Testis (tissue), 2 donors: Measurements from ENCODE around the gene RAD50.

Experiments used
- CTCF ChIP-seq, 3 experiments: fragments of 450-650 bp in 2 of 3; fragments of 200-600 bp in 1 of 3; sonication (generic) in 1 of 3; IDR thresholded peaks; one replicate each; pipeline ENCODE4 v1.5.1; 2016 to 2019; ENCODE audit warnings: antibody characterized with exemption in 3 of 3, mild to moderate bottlenecking in 2 of 3, moderate library complexity in 1 of 3
- POLR2A ChIP-seq: fragments of 450-650 bp; IDR thresholded peaks from one replicate; pipeline ENCODE4 v1.6.1; 2017; ENCODE audit warnings: antibody characterized with exemption, mild to moderate bottlenecking, moderate library complexity

GRCh38 chr5:132681476-132681831, 124.7 kb downstream of the RAD50 start:
- TF ChIP-seq CTCF (IDR thresholded peaks at IDR 0.05) (no peak), POLR2A (no peak)
